GM19463 (cell line): Measurements from ENCODE around the gene CHD9.
A peak's percentile ranks its signal among the peaks of the same experiment; 100 is the strongest.
"Not testable (repeated sequence)": the region's sequence is repeated elsewhere in the genome, so short reads cannot be mapped to it uniquely, and the experiment has no call there.

Source experiments
- ATAC-seq: cut with Tn5 transposase; IDR thresholded peaks from one replicate; pipeline ENCODE4 v1.9.1; 2021; ENCODE audit warnings: mild to moderate bottlenecking, moderate library complexity; ENCODE audit not compliant: unreplicated experiment

Gene CHD9

DNA sequence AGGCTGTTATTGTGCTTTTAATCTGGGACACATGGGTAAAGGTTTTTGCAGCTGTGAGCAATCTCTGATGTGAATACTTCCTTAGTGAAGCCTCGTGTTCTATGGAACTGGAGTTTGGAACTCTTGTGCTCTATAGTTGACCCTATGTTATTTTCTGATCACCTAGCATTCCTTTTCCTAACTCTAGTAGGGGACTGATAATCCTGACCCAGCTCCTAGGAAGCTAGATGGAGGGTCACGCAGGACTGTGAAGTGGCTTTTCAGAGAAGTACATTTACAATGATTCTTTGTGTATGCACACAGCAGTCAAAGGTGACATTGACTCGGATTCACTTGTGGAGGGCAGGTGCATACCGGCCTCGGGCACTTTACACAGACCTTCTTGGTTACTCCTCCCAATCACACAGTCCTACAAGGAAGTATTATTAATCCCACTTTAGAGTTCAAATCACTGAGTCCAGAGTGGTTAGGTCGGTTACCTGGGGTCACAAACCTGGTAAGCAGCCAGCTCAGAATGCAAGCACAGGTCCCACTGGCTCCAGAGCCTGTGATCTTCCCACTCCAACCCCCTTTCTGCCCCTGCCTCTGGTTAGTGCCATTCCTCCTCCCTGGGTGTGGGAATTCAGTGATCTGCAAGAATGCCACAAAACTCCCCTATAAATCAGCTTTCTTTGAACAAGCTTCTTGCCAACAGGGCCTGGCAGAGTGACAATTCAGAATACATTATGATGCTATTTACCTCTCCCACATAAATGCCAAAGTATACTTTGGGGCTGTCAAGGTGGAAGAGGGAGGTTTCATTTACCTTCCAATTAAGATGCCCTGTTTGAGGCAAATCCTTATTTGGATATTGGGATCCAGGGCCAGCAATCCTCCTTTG is 9.2 kb upstream of the CHD9 start:
- no peak for ATAC-seq

DNA sequence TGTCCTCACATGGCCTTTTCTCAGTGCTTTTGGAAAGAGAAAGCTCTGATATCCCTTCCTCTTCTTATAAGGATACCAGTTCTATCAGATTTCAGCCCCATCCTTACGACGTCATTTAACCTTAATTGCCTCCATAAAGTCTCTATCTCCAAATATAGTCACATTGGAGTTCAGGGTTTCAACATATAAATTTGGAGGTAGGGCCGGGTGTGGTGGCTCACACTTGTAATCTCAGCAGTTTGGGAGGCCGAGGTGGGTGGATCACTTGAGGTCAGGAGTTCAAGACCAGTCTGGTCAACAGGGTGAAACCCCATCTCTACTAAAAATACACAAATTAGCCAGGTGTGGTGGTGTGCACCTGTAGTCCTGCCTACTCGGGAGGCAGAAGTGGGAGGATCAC is 7.3 kb upstream of the CHD9 start:
- ATAC-seq, result not testable (repeated sequence)

DNA sequence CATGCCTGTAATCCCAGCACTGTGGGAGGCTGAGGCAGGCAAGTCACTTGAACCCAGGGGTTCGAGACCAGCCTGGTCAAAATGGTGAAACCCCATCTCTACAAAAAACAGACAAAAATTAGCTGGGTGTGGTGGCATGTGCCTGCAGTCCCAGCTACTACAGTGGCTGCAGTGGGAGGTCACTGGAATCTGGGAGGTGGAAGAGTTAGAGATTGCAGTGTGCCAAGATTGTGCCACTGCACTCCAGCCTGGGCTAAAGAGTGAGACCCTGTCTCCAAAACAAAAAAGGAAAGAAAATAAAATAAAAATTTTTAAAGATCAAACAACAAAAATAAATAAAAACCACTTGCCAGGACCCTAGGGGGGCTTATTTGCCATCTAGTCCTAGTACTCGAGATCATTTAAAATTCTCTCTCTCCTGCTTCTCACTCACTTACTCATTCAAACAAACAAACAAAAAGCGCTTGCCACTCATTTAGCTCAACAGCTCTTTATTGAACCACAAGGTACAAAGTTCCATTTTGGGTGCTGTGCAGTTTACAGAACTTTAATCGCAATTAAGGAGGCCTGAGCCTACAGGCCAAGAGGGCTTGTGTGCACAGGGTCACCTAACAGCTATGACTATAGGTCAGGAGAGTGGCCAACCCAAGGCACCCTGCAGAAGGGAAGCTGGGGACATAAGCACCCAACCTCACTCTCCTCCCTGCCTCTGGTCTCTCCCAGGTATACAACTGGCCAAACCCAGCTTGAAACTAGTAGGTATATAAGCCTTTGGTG is 6.5 kb upstream of the CHD9 start:
- no peak for ATAC-seq

DNA sequence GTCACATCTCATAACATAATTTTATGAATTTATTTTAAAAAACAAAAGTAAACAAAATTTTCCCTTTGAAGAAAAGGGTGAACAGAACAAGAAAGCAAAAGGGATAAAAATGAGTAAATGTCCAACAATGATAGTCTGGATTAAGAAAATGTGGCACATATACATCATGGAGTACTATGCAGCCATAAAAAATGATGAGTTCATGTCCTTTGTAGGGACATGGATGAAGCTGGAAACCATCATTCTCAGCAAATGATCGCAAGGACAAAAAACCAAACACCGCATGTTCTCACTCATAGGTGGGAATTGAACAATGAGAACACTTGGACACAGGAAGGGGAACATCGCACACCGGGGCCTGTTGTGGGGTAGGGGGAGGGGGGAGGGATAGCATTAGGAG is 3.5 kb upstream of the CHD9 start:
- ATAC-seq, result not testable (repeated sequence)

DNA sequence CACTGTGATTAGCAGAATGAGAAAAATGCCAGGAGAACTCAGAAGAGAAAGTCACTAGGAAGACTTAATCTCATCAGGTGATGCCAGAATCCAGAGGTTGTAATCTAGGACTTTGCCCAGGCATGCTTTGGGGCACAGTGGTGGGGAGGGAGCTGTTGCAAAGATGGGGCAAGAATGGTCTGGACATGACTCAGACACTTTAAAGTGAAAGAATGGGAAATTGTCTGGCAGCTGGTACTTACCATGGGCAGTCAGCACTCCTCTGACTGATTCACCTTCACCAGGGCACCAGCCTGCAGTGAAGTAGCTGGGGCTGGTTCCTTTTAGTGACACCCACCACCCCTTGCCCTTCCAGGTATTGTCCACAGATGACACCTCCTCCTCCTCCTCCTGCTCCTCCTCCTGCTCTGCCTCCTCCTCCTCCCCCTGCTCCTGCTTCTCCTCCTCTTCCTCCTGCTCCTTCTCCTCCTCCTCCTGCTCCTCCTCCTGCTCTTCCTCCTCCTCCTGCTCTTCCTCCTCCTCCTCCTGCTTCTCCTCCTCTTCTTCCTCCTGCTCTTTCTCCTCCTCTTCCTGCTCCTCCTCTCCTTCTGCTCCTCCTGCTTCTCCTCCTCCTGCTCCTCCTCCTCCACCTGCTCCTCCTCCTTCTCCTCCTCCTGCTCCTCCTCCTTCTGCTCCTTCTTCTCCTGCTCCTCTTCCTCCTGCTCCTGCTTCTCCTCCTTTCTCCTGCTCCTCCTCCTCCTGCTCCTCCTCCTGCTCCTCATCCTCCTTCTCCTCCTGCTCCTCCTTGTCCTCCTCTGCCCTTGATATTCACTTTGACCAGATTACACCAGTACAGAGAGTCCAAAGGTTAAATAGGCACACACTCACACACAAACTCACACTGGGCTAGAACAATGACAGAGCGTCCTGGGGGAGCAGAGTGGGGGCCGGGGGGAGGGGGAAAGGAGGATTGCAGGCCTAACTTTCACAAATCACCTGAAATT is 2.0 kb upstream of the CHD9 start, which contains the start of gene CHD9NB:
Gene CHD9NB (minus strand): TSS at position 379 of the 983 bp plus-strand sequence. CDS start 8,739 bp downstream, outside the sequence.
- ATAC-seq, result no peak

DNA sequence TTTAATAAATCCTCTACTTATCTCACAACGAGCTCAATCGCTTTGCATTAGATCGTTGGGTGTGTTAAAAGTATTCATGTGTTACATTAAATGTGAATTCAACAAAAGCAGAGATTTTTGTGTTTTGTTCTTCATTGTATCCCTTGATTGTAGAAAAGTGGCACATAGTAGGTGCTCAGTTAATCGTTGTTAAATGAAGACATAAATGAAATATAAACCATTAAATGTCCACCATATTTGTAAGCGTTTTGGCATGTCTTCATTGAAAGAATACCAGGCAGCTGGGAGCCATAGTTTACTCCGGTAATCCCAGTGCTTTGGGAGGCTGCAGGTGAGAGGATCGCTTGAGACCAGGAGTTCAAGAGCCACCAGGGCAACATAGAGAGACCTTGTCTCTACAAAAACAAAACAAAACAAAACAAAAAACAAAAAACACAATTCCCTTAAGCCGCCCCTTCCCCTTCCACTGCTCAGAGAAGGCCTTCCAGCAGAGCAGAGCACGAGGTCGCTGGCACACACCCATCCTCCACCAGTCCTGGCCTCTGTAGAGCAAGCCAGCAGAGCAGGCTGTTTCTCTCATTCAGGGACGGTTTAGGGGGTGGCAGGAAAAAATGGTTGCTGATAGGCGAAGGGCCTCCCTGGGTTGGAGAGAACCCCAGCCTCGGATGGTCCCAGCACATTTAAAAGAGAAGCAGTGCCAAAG is 673 bp upstream of the CHD9 start:
- ATAC-seq, result peak; percentile 28

DNA sequence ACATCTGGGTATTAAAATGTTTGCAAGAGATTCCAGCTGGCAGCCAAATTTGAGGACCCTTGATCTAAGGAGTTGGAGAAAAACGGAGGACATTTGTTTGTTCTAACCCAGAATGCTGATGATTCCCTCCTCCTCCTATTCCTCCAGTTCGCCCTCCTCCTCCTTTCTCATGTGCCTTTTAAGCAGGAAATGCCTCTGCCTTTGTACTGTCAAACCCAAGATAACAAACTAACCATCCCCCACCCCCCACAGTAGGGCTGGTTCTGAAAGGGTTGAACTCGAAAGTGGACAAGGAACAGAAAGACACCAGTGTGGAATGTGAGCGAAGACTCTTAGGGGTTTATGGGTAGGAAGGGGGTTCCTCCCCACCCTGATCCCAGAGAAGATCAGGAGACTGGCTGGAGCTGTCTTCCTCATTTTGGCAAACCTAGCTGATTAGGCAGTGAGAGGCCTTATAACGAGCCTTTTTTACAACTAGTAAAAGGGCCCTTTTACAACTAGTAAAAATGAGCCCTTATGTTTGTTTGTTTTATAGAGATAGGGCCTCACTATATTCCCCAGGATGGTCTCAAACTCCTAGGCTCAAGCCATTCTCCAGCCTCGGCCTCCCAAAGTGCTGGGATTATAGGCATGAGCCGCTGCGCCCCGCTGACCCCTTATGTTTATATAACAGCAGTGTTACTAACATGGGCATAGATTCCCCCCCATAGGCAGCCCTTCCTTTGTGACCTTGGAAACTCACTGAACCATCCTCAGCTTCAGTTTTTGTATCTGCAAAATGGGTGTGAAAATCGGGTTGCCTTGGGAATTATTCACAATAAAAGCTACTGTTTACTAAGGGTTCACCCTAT is 975 bp downstream of the CHD9 start:
- ATAC-seq, result no peak

DNA sequence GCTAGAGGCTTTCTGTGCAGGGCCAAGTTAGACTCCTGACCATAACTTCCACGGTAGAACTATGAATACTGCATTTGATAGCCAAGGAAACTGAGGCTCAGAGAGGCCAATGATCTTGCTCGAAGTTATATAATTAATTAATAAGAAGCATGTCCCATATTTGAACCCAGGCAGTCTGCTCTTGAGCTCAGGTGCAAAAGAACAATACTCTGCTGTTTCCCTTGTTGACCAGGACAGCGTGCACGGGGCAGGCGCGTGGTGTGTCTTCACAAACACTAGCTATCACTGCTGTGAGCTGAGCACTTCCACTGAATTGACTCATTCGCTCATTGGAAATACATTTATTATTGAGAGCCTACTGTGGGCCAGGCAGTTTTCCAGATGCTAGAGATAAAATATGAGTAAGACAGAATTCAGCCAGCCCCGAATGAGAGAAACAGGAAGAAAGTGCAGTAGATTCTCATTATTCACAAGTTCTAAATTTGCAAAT is 1.6 kb downstream of the CHD9 start:
- no peak for ATAC-seq

DNA sequence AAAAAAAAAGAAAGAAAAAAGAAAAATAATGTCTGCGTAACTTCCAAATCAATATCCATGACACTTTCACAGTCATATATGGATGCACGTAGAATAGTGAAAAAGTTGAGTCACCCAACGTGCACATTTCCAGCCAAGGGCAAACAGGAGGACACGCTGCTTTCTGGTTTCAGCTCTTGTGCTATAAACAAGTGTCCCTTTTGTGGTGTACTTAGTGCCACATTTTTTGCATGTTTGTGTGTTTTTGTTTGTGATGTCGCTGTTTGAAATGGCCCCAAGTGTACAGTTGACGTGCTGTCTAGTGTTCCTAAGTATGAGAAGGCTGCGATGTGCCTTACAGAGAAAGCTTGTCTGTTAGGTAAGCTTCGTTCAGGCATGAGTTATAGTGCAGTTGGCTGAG is 2.9 kb downstream of the CHD9 start:
- no peak for ATAC-seq

DNA sequence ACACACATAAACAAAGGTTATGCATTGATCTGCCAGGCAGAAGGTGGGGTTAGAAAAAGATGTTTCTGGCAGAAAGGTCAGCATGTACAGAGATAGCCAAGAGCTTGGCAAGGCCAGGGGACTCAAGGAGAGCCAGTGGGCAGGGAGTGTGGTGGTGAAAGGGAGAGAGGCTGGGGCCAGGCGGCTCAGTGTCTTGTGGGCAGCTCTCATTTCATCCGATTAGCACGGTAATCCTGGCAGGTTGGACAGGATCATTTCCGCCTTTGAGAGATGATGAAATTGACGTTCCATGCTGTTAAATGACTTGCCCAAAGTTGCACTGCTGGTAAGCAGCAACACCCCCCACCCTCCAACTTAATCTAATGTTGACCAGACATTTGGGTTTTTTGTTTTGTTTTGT is 3.6 kb downstream of the CHD9 start:
- no peak for ATAC-seq

DNA sequence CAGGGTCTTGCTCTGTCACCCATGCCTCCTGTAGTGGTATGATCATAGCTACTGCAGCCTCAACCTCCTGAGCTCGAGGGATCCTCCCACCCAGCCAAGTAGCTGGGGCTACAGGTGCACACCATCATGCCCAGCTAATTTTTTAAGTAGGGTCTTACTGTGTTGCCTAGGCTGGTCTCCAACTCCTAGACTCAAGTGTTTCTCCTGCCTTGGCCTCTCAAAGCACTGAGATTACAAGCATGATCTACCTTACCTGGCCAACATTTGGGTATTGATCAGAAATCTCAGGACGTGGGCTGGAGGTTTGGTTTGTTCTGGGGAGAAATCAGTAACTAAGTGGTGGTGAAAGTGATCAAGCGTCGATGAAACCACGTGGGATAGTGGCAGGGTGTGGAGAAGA is 4.1 kb downstream of the CHD9 start:
- no peak for ATAC-seq

DNA sequence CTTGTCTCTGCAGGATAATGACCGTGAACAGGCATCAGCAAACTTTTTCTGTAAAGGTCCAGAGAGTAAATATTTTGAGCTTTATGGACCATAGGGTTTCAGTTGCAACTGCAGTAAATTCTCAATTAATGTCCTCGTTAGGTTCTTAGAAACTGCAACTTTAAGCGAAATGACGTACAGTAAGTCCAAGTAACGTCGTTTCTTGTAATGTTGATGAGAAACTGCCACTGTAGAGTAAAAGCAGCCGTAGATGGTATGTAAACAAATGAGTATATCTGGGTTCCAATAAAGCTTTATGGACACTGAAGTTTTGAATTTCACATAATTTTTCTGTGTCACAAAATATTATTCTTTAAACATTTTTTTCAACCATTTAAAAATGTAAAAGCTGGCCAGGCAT is 4.9 kb downstream of the CHD9 start:
- no peak for ATAC-seq

DNA sequence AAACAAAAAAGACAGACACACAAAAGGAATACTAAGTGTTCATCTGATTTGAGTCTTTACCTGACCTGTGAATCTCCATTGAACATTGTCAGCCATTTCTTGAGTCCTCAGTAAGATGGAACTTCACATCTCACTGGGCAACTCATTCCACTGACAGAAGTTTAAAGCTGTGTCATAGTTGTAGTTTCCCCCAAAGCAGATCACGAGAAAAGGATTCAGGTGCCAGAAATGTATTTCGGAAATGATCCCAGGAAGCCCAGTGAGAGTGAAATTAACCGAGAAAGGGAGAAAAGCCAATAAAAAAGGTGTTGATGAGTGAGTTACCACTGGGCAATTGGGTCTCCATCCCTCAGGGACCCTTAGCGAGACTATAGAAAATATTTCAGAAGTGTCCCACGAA is 6.5 kb downstream of the CHD9 start:
- ATAC-seq, result peak; percentile 10

DNA sequence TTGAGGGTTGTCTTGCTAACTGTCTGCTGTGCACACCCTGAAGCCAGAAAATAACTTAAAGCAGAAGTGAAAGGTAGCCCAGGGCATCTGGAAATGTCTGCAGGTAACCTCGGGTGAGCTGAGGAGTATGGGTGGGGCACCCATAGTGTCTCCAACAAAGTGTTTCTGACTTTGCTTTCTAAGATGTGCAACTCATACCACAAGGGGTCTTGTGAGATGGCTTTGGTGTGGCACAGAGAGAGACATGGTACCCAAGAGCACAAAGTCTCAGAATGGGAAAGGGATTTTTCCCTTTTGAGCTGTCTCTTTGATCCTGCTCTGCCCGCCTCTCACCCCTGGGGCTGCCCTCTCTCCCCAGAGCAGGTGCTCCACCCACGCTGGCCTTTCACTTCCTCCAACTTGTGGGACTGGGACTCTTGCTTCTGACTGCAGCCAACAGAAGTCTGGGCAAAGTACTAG is 6.9 kb downstream of the CHD9 start:
- peak; percentile 78 for ATAC-seq

DNA sequence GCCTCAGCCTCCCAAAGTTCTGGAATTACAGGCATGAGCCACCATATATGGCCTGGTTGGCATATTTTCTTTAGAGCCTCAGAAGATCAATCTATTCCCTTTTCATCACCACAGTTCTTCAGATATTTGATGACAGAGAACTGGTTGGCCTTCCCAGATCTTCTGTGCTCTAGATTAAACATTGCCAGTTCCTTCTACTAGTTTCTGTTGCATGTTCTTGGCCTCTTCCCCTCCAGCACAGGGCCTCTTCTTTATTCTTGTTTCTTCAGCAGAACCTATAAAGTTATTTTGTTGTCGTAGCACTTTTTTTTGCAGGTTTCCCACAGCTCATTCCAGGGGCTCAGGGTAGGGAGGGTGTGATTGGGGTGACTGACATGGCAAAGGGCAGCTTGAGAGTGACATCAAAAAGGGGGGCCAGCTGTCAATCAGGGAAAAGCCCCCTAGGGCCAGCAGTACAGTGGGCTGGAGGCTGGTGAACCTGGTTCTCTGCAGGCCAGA is 9.3 kb downstream of the CHD9 start:
- no peak for ATAC-seq

DNA sequence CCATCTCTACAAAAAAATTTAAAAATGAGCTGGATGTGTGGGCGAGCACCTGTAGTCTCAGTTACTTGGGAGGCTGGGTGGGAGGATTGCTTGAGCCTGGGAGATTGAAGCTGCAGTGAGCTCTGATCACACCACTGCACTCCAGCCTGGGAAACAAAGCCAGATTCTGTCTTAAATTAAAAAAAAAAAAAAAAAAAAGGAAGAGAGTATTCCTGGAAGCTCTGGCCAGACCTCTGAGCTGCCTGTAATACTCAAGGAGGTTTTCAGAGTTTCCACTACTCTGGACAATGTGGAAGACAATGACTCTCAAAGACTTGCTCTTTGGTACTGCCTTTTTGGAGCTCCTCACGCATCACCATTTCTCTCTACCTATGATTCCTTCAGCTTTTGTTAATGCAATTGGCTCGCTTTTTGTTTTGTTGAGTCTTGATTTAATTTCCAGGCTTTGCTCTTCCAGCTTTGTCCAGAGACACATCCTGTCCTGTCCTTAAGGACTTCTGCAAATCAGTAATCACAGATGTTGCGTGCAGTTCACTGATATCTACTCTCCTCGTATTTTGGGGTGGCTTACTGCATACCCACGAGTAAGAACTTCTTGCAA is 10.8 kb downstream of the CHD9 start:
- ATAC-seq, result no peak

DNA sequence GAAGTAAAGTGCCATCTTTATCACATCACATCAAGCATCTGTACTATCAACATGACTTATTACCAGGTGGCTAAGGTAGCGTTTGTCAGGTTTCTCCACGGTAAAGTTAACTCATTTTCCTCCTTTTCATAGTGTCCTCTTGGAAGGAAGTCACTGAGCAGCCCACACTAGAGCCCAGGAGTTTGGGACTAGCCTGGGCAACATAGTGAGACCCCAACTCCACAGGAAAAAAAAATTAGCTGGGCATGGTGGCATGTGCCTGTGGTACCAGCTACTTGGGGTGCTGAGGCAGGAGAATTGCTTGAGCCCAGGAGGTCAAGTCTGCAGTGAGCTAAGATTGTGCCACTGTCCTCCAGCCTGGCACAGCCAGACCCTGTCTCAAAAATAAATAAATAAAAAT is 12.9 kb downstream of the CHD9 start:
- ATAC-seq, result no peak

DNA sequence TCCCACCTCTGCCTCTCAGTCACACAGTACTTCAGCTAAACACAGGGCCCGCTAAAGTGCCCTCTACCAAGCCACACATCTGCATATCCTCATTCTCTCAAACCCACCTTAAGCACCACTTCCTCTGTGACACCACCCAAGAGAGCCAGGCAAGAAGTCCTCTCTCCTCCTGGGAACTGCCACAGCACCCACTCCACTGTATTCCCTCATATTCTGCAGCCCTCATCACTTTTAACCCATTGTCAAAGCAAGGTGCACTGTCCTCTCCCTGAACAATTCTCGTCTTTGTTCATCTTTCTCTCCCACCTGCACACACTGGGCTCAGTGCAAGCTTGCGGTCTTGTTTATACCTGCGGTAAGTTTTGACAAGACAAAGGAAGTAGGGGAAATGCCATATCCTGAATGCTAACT is 13.6 kb downstream of the CHD9 start:
- ATAC-seq, result peak; percentile 54
